ENCODE data around the gene MRTO4.
A peak's percentile ranks its signal among the peaks of the same experiment; 100 is the strongest.

MRTO4 gene

GRCh38 chr1:19206947-19207346 is 44.7 kb upstream of the MRTO4 start:
- H3K4me3 ChIP-seq (ENCODE audit: insufficient read depth, low read length, poor library complexity, severe bottlenecking) = no peak overlapping the region
- TF ChIP-seq CTCF (IDR thresholded peaks at IDR 0.05; ENCODE audit: insufficient read depth, low read length, poor library complexity, severe bottlenecking) = no peak
- no peak for TF ChIP-seq EZH2phosphoT487 (conservative IDR thresholded peaks at IDR 0.05; ENCODE audit: low read length)

GRCh38 chr1:19208710-19209438 is 42.7 kb upstream of the MRTO4 start:
- H2AFZ ChIP-seq (ENCODE audit: low read depth, low read length, severe bottlenecking) = no peak overlapping the region
- peak overlapping the region; percentile 81 for H3K4me2 ChIP-seq (ENCODE audit: low read depth, low read length, poor library complexity, severe bottlenecking)
- peaks cover 3% of the 10 kb centered on the region; the same call in 1 of the 2 replicates for H3F3A ChIP-seq (ENCODE audit: insufficient read depth)
- H3K79me2 ChIP-seq (ENCODE audit: insufficient read depth, low read length) = peaks cover 96% of the 10 kb centered on the region
- peaks cover 19% of the 10 kb centered on the region for H4K20me1 ChIP-seq (ENCODE audit: low read depth, low read length)
- TF ChIP-seq CTCF (IDR thresholded peaks at IDR 0.05; ENCODE audit: insufficient read depth, low read length, poor library complexity, severe bottlenecking) (no peak), EZH2phosphoT487 (conservative IDR thresholded peaks at IDR 0.05; ENCODE audit: low read length) (no peak)
- no peaks in the 10 kb centered on the region for H3K9me3 ChIP-seq (ENCODE audit: insufficient read depth, low read length)
- H3K27me3 ChIP-seq (ENCODE audit: low read length) = no peaks in the 10 kb centered on the region
- peak overlapping the region; percentile 74 for H3K4me3 ChIP-seq (ENCODE audit: insufficient read depth, low read length, poor library complexity, severe bottlenecking)
- H3K9ac ChIP-seq (ENCODE audit: low read length) = peak overlapping the region; percentile 78
- peak overlapping the region; percentile 70 for H3K27ac ChIP-seq (ENCODE audit: low read depth, low read length)
- H3K9me2 ChIP-seq (replicated peaks; ENCODE audit: insufficient read depth, low read length) = no peaks in the 10 kb centered on the region
- H3K36me3 ChIP-seq (ENCODE audit: low read length) = peaks cover 12% of the 10 kb centered on the region

More at GRCh38 chr1:19206947-19207346, 44.7 kb upstream of the MRTO4 start:
- H3K9ac ChIP-seq (ENCODE audit: low read length) = no peak overlapping the region
- no peaks in the 10 kb centered on the region for H3K9me2 ChIP-seq (replicated peaks; ENCODE audit: insufficient read depth, low read length)
- no peaks in the 10 kb centered on the region for H3F3A ChIP-seq (ENCODE audit: insufficient read depth)
- peaks cover 96% of the 10 kb centered on the region for H3K79me2 ChIP-seq (ENCODE audit: insufficient read depth, low read length)
- no peak overlapping the region for H2AFZ ChIP-seq (ENCODE audit: low read depth, low read length, severe bottlenecking)
- peaks cover 4% of the 10 kb centered on the region; the same call in 1 of the 2 replicates for H3K36me3 ChIP-seq (ENCODE audit: low read length)
- peaks cover 23% of the 10 kb centered on the region for H4K20me1 ChIP-seq (ENCODE audit: low read depth, low read length)
- H3K4me2 ChIP-seq (ENCODE audit: low read depth, low read length, poor library complexity, severe bottlenecking) = peak overlapping the region; percentile 6
- no peaks in the 10 kb centered on the region for H3K27me3 ChIP-seq (ENCODE audit: low read length)
- no peaks in the 10 kb centered on the region for H3K9me3 ChIP-seq (ENCODE audit: insufficient read depth, low read length)
- H3K27ac ChIP-seq (ENCODE audit: low read depth, low read length) = no peak overlapping the region

GRCh38 chr1:19209439-19209989 is 42.1 kb upstream of the MRTO4 start:
- H3K27ac ChIP-seq (ENCODE audit: low read depth, low read length) = peak overlapping the region; percentile 70
- peaks cover 3% of the 10 kb centered on the region; the same call in 1 of the 2 replicates for H3F3A ChIP-seq (ENCODE audit: insufficient read depth)
- H3K79me2 ChIP-seq (ENCODE audit: insufficient read depth, low read length) = peaks cover 92% of the 10 kb centered on the region
- H3K4me2 ChIP-seq (ENCODE audit: low read depth, low read length, poor library complexity, severe bottlenecking) = peak overlapping the region; percentile 81
- no peaks in the 10 kb centered on the region for H3K27me3 ChIP-seq (ENCODE audit: low read length)
- no peak for TF ChIP-seq CTCF (IDR thresholded peaks at IDR 0.05; ENCODE audit: insufficient read depth, low read length, poor library complexity, severe bottlenecking)
- H3K9me3 ChIP-seq (ENCODE audit: insufficient read depth, low read length) = no peaks in the 10 kb centered on the region
- H3K36me3 ChIP-seq (ENCODE audit: low read length) = peaks cover 14% of the 10 kb centered on the region
- peak overlapping the region; percentile 9 for H2AFZ ChIP-seq (ENCODE audit: low read depth, low read length, severe bottlenecking)
- H3K4me3 ChIP-seq (ENCODE audit: insufficient read depth, low read length, poor library complexity, severe bottlenecking) = peak overlapping the region; percentile 74
- peak overlapping the region; percentile 78 for H3K9ac ChIP-seq (ENCODE audit: low read length)
- peaks cover 18% of the 10 kb centered on the region for H4K20me1 ChIP-seq (ENCODE audit: low read depth, low read length)
- H3K9me2 ChIP-seq (replicated peaks; ENCODE audit: insufficient read depth, low read length) = no peaks in the 10 kb centered on the region

Measured in SU-DHL-6 (cell line).